GM21576 (cell line): ENCODE results near the gene VPS35L.
"Not testable (repeated sequence)": the region's sequence is repeated elsewhere in the genome, so short reads cannot be mapped to it uniquely, and the experiment has no call there.

ENCODE experiments used
- ATAC-seq: cut with Tn5 transposase; IDR thresholded peaks from one replicate; pipeline ENCODE4 v1.9.1; 2021; ENCODE audit warnings: mild to moderate bottlenecking, moderate library complexity; ENCODE audit not compliant: unreplicated experiment

Gene VPS35L

GRCh38 chr16:19644877-19645276 lies 89.4 kb downstream of the VPS35L start:
- ATAC-seq = no peak

- ATAC-seq = no peak
Measured at GRCh38 chr16:19645557-19645981, 90.1 kb downstream of the VPS35L start.

DNA sequence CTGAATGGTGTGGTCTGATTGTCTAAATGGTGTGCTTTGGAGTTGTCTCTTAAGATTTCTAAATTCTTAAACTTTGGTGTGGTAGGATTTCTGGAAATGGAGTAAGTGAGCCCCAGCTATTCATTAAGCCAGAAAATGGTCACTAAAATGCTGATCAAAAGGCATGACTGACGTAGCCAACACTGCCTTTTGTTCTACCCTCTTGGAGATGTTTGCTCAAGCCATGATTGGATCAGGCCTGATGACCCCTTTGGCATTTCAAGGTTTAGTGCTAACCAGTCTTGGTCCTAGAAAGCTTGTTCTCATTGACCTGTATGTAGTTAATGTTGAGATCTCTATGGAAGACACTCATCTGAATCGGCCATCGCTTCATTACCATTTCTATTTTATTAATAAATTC lies 94.5 kb downstream of the VPS35L start:
- ATAC-seq = no peak

- ATAC-seq = no peak
Measured at GRCh38 chr16:19654147-19654546, 98.6 kb downstream of the VPS35L start.

GRCh38 chr16:19655242-19655777 lies 99.8 kb downstream of the VPS35L start:
- no peak for ATAC-seq

DNA sequence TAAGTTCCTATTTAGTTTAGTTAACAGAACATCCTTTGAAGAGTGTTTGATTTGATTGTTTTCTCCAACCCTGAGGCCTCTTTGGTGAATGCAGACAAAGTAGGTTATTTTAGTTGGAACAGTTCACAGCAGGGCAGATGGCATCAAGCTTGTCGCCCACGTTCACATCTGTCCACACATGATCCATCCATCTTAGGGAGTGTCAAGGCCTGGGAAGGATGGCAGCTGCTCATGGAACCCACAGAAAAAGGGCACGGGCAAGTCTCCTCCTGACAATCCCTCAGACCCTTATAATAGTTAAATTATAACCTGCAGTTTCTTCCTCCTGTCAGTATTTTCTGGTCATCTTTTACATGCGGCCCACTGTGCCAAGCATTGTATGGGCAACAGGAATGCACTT lies 102.3 kb downstream of the VPS35L start:
- no peak for ATAC-seq

- no peak for ATAC-seq
Measured at GRCh38 chr16:19659554-19659953, 104.1 kb downstream of the VPS35L start.

DNA sequence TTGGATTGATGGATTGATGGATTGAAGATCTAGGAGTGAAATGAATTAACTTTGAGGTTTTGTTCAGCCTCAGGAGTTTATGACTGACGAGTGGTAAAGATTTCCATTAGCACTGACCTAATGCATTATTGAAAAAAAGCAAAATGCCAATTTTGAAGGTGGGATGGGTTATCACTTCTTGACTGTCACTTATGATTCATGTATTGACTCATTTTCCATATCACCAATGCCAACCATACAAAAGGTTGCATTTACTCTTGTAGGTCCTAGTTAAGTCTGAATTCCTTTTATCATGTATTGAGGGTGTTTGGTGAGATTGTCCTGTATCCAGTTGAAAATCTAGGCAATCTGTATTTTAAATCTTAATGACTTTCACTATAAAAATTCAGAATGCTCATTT lies 104.9 kb downstream of the VPS35L start:
- no peak for ATAC-seq

DNA sequence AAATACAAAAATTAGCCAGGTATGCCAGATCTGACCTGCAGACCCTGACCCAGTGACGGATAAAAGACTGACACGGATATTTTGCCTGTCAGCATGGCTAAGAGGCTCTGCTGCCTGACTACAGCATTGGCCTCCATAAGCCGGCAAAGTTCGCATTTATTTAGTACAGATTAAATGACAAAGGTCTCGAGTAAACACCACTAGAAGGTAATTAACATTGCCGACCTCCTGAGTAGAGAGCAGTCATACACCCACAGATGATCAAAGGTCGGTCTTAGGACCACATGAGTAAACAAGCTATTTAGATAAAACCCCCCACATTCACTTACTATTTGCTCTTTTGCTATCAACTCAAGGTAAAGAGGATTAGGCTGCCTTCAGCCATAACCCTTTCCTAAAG lies 106.8 kb downstream of the VPS35L start:
- no peak for ATAC-seq

GRCh38 chr16:19664166-19664565 lies 108.7 kb downstream of the VPS35L start:
- no peak for ATAC-seq

DNA sequence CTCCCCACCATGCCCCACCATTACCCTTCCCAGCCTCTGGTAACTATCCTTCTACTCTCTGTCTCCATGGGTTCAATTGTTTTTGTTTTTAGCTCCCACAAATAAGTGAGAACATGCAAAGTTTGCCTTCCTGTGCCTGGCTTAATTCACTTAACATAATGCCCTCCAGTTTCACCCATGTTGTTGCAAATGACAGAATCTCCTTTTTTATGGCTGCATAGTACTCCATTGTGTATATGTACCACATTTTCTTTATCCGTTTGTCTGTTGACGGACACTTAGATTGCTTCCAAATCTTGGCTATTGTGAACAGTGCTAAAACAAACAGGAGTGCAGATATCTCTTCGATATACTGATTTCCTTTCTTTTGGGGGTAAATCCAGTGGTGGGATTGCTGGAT lies 109.8 kb downstream of the VPS35L start:
- ATAC-seq = not testable (repeated sequence)

GRCh38 chr16:19666477-19666876 lies 111.0 kb downstream of the VPS35L start:
- ATAC-seq = no peak

DNA sequence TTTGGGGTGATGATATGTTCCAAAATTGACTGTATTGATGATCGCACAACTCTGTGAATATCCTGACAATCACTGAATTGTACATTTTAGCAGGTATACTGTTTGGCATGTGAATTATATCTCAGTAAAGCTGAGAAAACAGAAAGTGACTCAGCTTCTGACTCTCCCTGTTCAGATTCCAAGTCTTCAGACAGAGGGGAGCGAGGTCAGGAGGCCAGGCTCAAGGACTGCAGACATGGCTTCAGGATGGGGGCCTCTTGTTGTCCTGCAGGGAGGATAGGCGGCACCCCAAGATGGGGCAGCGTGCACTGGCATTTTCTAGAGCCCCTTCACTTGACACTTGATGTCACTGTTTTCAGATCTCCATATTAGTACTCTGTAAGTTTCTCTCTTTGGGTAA lies 116.9 kb downstream of the VPS35L start:
- no peak for ATAC-seq

DNA sequence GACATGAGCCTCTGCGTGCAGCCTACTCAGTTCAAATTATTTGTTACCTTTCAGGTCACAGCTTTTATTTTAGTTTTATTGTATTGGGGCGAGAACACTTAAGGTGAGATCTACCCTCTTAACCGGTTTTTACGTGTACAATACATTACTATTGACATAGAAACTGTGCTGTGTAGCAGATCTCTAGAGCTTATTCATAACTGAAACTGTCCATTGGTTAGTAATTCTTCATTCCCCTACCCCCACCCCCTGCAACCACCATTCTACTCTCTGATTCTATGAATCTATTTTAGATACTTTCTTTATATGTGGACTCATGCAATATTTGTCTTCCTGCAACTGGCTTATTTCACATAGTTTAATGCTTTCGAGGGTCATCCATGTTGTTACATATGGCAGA lies 119.0 kb downstream of the VPS35L start:
- ATAC-seq = no peak

- ATAC-seq = no peak
Measured at GRCh38 chr16:19677402-19677801, 121.9 kb downstream of the VPS35L start.

DNA sequence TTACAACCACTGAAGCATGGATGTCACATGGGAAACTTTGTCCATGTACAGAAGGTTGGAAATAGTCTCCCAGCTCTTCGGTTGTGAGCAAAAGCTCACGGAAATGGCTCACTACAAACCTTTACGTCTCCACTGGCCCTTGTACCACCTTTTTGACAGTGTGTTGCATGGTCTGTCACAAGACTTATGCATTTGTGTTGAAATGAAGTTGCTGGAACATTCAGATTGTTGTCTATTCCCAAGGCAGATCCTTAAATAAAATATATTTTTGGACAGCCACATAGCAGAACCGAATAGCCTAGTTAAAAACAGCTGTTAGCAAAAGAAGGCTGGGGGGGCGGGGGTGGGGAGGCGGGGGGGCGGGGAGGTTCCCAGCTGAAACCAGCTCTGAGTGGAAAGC lies 123.3 kb downstream of the VPS35L start:
- no peak for ATAC-seq

DNA sequence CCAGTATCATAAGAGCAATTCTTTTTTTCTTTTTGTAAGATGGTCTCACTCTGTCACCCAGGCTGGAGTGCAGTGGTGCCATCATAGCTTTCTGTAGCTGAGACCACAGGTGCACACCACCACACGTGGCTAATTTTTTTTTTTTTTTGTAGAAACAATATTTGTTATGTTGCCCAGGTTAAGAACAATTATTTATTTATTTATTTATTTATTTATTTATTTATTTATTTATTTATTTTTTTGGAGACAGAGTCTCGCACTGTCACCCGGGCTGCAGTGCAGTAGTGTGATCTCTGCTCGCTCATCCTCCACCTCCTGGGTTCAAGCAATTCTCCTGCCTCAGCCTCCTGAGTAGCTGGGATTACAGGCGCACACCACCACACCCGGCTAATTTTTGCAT lies 123.8 kb downstream of the VPS35L start:
- ATAC-seq = not testable (repeated sequence)

- ATAC-seq = no peak
Measured at GRCh38 chr16:19680881-19681340, 125.4 kb downstream of the VPS35L start.

DNA sequence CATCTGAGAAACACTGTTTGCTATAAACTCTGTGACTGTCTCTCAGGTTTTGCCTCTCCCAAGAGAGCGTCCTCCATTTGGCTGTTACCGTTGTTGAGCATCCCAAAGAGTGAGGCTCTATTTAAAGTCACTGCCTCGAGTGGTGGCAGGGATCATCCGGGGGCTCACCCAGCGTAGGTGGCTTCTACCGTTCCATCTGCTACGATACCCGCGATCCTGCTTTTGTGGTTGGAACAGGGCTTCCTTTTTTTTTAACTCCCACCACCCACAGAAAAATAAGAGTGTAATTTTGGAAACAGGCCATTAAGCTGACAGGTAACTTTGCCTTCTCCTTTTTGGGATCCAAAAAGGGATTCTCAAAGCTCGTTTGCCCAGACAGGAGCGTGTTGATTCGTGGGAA lies 126.1 kb downstream of the VPS35L start:
- no peak for ATAC-seq

DNA sequence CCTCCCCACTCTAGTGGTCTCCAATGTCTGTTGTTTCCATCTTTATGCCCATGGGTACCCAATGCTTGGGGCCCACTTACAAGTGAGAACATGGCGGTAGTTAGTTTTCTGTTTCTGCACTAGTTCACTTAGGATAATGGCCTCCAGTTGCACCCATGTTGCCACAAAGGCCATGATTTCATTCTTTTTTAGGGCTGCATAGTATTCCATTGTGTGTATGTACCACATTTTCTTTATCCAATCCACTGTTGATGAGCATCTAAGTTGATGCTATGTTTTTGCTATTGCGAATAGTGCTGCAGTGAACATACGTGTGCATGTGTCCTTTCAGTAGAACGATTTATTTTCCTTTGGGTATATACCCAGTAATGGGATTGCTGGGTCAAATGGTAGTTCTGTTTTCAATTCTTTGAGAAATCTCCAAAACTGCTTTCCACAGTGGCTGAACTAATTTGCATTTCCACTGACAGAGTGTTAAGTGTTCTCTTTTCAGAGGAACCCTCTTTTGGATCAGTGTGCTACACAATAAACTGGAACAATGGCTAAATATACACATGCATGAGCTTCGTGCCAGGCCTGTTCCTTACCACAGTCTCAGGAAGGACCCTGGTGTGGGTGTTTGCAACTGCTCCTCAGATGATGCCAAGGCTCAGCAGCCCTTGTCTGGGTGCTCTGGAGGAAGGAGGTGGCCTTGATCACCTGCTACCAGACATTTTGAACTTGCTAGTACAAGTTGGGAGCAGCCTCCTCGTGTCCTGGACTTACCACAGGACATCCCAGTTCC lies 128.1 kb downstream of the VPS35L start:
- no peak for ATAC-seq

GRCh38 chr16:19685176-19685575 lies 129.7 kb downstream of the VPS35L start:
- ATAC-seq = no peak

GRCh38 chr16:19687279-19687678 lies 131.8 kb downstream of the VPS35L start:
- no peak for ATAC-seq
